Colonic mucosa (tissue), 4 donors: Measurements from ENCODE around the gene SCYL3. TPM values are rescaled to one million over a fixed set of nuclear protein-coding genes. Genes with fewer than 3 reads are reported as not detected.
"Not testable (repeated sequence)": the region's sequence is repeated elsewhere in the genome, so short reads cannot be mapped to it uniquely, and the experiment has no call there.

ENCODE experiments used
- DNase-seq: peaks from one replicate; pipeline ENCODE4 v3.0.0-alpha.2; 2020
- H3K27ac ChIP-seq: fragments of 200-600 bp; one replicate; pipeline ENCODE4 v1.8.0; 2021
- H3K27me3 ChIP-seq: fragments of 200-600 bp; one replicate; pipeline ENCODE4 v1.8.0; 2021
- H3K36me3 ChIP-seq: fragments of 200-600 bp; one replicate; pipeline ENCODE4 v1.8.0; 2021
- H3K4me1 ChIP-seq: fragments of 200-600 bp; one replicate; pipeline ENCODE4 v1.8.0; 2021; ENCODE audit warnings: mild to moderate bottlenecking
- H3K4me3 ChIP-seq: fragments of 200-600 bp; one replicate; pipeline ENCODE4 v1.8.0; 2021
- H3K9ac ChIP-seq, 2 donors: one replicate each; pipeline ENCODE4 v1.7.0; 2013; ENCODE audit warnings: control low read depth in 2 of 2, low read depth in 2 of 2, low read length in 2 of 2
- H3K9me3 ChIP-seq: fragments of 200-600 bp; one replicate; pipeline ENCODE4 v1.8.0; 2021
- intact Hi-C: fragments of 100-400 bp; cut with DNase I; formaldehyde crosslinking; loops from one replicate; pipeline ENCODE4 v1.14.1; 2022
- total RNA-seq, 2 donors: library from RNA; stranded (reverse); fragmentation: NEBNext Ultra II Directional in 1 of 2; extraction: Animal tissue kit (Norgen Biotek cat#: 25700) in 1 of 2; gene quantifications; one replicate each; pipeline ENCODE4 v1.2.1, GENCODE V29; 2021
- TF ChIP-seq, protein P1 (sequence below): fragments of 200-600 bp; IDR thresholded peaks from one replicate; pipeline ENCODE4 v1.8.0; 2022; ENCODE audit warnings: antibody characterized with exemption, mild to moderate bottlenecking
- donor health status: healthy.
- donor health status: DM: no; HTN: no; CAD: no.
- donor health status: DM: no; HTN: no; CAD: no.

SCYL3 gene
- total RNA-seq, 2 donors from 2014 or later = 11.6 to 15.8 TPM

DNA sequence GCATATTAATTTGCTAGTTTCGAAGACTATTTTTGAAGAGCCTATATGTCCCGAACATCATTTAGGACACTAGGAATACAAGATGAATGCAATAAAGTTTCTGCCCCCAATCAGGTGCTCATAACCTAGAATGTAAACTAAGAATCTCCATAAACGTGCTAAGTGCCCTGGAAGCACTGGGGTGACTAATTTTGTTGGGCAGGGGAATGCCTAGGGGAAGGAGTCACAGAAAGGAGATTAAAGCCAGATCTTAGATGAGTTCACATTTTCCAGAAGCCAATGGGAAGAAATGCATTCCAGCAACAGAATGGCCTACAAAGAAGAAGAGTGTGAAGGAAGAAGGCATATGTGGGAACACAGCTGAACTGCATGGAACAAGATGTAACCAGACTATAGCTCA is 19.5 kb downstream of the SCYL3 start:
- Histone ChIP-seq H3K9ac (no peak overlapping the region), H3K27me3 (no peaks in the 10 kb centered on the region), H3K36me3 (peaks cover 26% of the 10 kb centered on the region), H3K9me3 (no peaks in the 10 kb centered on the region), H3K4me3 (no peak overlapping the region), H3K4me1 (no peaks in the 10 kb centered on the region), H3K27ac (no peak overlapping the region)
- intact Hi-C loops = no loop called here
- TF ChIP-seq, protein P1, sequence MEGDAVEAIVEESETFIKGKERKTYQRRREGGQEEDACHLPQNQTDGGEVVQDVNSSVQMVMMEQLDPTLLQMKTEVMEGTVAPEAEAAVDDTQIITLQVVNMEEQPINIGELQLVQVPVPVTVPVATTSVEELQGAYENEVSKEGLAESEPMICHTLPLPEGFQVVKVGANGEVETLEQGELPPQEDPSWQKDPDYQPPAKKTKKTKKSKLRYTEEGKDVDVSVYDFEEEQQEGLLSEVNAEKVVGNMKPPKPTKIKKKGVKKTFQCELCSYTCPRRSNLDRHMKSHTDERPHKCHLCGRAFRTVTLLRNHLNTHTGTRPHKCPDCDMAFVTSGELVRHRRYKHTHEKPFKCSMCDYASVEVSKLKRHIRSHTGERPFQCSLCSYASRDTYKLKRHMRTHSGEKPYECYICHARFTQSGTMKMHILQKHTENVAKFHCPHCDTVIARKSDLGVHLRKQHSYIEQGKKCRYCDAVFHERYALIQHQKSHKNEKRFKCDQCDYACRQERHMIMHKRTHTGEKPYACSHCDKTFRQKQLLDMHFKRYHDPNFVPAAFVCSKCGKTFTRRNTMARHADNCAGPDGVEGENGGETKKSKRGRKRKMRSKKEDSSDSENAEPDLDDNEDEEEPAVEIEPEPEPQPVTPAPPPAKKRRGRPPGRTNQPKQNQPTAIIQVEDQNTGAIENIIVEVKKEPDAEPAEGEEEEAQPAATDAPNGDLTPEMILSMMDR = no peak
- no peak for DNase-seq

DNA sequence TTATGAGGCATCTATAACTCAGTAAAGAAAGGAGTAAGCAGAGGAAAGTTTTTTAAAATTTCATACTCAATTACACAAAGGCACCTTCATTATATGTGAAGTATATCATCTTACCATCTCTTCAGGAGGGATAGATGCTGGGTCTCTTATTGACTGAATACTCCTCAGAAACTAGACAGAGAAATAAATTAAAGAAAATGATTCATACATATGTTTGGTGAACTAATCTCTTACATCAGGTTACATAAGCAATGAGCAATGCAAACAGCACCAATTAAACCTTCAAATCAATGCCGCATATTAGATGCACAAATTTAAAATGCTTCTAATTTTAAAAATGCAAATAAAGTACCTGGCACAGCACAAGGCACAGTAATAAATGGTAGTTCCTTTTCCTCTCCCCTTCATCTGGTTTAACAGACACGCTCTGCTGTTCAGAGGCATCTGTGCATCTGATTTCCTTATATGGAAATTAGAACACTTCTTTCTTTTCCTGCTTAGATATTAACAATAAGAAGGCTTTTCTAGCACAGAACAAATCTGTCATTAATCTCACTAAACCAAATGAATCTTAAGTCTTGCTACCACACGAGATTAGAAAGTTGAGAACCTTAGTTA is 20.0 kb downstream of the SCYL3 start:
- intact Hi-C loops = no loop called here
- Histone ChIP-seq H3K4me1 (no peaks in the 10 kb centered on the region), H3K36me3 (peaks cover 26% of the 10 kb centered on the region), H3K27ac (no peak overlapping the region), H3K9me3 (no peaks in the 10 kb centered on the region), H3K9ac (no peak overlapping the region), H3K27me3 (no peaks in the 10 kb centered on the region), H3K4me3 (no peak overlapping the region)
- no peak for DNase-seq
- TF ChIP-seq, protein P1 = no peak

DNA sequence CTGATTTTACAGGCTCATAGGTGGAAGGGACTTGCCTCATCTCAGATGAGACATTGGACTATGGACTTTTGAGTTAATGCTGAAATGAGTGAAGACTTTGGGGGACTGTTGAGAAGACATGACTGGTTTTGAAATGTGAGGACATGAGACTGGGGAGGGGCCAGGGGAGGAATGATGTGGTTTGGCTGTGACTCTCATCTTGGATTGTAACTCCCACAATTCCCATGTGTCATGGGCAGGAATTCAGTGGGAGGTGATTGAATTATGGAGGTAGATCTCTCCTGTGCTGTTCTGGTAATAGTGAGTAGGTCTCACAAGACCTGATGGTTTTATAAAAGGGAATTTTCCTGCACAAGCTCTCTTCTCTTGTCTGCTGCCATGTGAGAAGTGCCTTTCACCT is 20.8 kb downstream of the SCYL3 start:
- Histone ChIP-seq H3K9me3 (no peaks in the 10 kb centered on the region), H3K27me3 (no peaks in the 10 kb centered on the region), H3K27ac (no peak overlapping the region), H3K36me3 (peaks cover 26% of the 10 kb centered on the region), H3K4me1 (no peaks in the 10 kb centered on the region), H3K9ac (no peak overlapping the region), H3K4me3 (no peak overlapping the region)
- intact Hi-C loops = no loop called here
- no peak for DNase-seq
- TF ChIP-seq, protein P1 = no peak

DNA sequence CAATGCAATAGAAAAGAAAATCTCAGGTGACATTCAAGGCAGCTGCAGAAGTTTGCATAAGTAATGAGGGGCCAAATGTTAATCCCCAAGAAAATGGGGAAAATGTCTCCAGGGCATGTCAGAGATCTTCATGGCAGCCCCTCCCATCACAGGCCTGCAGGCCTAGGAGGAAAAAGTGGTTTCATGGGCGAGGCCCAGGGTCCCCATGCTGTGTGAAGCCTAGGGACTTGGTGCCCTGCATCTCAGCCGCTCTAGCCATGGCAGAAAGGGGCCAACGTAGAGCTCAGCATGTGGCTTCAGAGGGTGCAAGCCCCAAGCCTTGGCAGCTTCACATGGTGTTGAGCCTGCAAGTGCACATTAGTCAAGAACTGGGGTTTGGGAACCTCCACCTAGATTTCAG is 21.7 kb downstream of the SCYL3 start:
- intact Hi-C loops, H3K4me3 ChIP-seq, H3K4me1 ChIP-seq, H3K27ac ChIP-seq, DNase-seq, H3K27me3 ChIP-seq, H3K9ac ChIP-seq, H3K9me3 ChIP-seq: not testable (repeated sequence)
- H3K36me3 ChIP-seq = peaks cover 26% of the 10 kb centered on the region

DNA sequence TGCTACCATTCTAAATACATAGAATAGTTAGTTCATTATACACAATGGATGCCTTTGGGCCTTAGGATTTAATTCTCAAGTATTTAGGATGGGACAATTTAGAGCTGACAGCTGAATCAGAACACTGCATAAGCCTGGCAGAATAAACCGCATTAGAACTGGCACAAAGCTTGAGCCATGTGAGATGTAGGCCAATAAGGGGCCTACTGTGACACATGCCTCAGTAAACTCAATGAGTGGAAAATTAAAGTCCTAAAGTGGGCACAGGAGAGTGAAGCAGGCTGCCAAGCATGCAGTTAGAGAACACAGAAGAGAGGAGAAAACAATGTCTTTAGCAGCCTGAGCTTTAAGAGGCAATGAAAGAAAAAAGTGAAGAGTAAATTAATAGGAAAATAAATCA is 24.3 kb downstream of the SCYL3 start:
- H3K27ac ChIP-seq = no peak overlapping the region
- DNase-seq = no peak
- intact Hi-C loops = no loop called here
- no peaks in the 10 kb centered on the region for H3K9me3 ChIP-seq
- no peak overlapping the region for H3K4me3 ChIP-seq
- no peaks in the 10 kb centered on the region for H3K4me1 ChIP-seq
- no peak overlapping the region for H3K9ac ChIP-seq
- H3K27me3 ChIP-seq = no peaks in the 10 kb centered on the region
- TF ChIP-seq, protein P1 = no peak
- H3K36me3 ChIP-seq = peaks cover 23% of the 10 kb centered on the region

DNA sequence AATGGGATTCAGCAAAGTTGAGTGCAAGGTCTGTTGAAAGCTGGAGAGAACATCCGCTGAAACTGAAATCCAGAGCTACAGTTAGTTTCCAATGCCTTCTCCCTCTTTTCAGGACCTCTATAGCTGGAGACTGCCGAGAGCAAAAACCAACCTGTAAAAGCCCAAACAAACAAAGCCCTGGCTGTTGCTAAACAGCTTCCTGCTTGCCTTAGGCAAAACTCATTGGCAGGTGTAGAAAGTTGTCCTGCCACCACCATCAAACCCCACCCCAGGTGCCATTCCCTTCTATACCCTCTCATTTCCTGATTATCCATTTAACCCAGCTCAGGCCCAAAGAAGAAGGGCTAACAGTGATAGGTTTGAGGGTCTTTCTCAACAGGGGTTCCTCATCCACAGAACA is 24.7 kb downstream of the SCYL3 start:
- no peak overlapping the region for H3K27ac ChIP-seq
- peaks cover 23% of the 10 kb centered on the region for H3K36me3 ChIP-seq
- intact Hi-C loops = no loop called here

More for the DNA sequence above, 24.7 kb downstream of the SCYL3 start:
- no peak for DNase-seq
- Histone ChIP-seq H3K4me3 (no peak overlapping the region), H3K9ac (no peak overlapping the region), H3K4me1 (no peaks in the 10 kb centered on the region), H3K9me3 (no peaks in the 10 kb centered on the region), H3K27me3 (no peaks in the 10 kb centered on the region)
- TF ChIP-seq, protein P1 = no peak
